Prostate gland (tissue), 2 donors: ENCODE data around the gene GPR137B.

Experiments
- POLR2A ChIP-seq: fragments of 450-650 bp; IDR thresholded peaks from one replicate; pipeline ENCODE4 v1.6.1; 2016; ENCODE audit warnings: antibody characterized with exemption, mild to moderate bottlenecking
- POLR2AphosphoS5 ChIP-seq: sonication (generic); formaldehyde crosslinking; IDR thresholded peaks from one replicate; pipeline ENCODE4 v1.6.1; 2017; ENCODE audit warnings: antibody characterized with exemption
- TF ChIP-seq, protein P1 (sequence below), 4 experiments: fragments of 200-600 bp in 2 of 4; fragments of 450-650 bp in 2 of 4; sonication (generic) in 2 of 4; IDR thresholded peaks; 1 replicate in 3 of 4; 2 replicates in 1 of 4; pipeline ENCODE4 v1.5.1; 2016 to 2019; ENCODE audit warnings: antibody characterized with exemption in 4 of 4, mild to moderate bottlenecking in 2 of 4, moderate library complexity in 2 of 4

DNA sequence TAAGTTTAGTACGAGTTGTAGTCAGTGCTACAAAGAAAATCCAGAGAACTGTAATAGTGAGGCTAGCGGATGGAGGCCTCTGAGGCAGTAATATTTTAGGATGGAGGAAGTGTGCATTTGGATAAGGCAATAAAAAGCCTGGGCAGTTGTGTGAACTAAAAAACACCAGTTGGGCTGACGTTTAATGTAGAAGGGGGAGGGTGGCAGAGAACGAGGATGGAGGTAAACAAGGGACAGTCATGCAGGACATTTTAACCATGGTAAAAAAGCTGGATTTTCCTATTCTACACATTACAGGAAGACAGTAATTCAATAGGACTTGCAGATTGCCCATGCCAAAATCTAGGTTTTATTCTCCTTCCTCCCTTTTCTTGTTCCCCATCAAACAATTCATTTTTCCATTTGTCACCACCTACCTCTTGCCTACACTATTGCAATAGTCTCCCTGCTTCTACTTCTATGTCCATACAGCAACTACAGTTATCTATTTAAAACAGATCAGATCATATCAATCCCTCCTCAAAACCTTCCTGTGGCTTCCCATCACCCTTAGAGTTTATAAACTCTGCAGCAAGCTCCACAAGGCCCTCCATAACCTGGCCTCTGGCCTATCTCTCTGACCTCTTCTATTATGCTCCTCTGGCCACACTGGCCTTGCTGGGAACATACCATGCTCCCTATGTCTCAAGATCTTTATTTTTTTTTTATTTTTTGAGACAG lies 111.7 kb downstream of the GPR137B start:
- TF ChIP-seq, protein P1, sequence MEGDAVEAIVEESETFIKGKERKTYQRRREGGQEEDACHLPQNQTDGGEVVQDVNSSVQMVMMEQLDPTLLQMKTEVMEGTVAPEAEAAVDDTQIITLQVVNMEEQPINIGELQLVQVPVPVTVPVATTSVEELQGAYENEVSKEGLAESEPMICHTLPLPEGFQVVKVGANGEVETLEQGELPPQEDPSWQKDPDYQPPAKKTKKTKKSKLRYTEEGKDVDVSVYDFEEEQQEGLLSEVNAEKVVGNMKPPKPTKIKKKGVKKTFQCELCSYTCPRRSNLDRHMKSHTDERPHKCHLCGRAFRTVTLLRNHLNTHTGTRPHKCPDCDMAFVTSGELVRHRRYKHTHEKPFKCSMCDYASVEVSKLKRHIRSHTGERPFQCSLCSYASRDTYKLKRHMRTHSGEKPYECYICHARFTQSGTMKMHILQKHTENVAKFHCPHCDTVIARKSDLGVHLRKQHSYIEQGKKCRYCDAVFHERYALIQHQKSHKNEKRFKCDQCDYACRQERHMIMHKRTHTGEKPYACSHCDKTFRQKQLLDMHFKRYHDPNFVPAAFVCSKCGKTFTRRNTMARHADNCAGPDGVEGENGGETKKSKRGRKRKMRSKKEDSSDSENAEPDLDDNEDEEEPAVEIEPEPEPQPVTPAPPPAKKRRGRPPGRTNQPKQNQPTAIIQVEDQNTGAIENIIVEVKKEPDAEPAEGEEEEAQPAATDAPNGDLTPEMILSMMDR (IDR thresholded peaks at IDR 0.05), result no peak
- TF ChIP-seq POLR2AphosphoS5 (no peak), POLR2A (no peak)
